TTC549 (cell line): ENCODE data around the gene POLE.

Experiments used
- FAIRE-seq: peaks from 2 replicates; lab custom pipeline; 2012; peaks lifted over from hg19 to GRCh38; lab: Jason Lieb, UNC

The POLE gene

DNA sequence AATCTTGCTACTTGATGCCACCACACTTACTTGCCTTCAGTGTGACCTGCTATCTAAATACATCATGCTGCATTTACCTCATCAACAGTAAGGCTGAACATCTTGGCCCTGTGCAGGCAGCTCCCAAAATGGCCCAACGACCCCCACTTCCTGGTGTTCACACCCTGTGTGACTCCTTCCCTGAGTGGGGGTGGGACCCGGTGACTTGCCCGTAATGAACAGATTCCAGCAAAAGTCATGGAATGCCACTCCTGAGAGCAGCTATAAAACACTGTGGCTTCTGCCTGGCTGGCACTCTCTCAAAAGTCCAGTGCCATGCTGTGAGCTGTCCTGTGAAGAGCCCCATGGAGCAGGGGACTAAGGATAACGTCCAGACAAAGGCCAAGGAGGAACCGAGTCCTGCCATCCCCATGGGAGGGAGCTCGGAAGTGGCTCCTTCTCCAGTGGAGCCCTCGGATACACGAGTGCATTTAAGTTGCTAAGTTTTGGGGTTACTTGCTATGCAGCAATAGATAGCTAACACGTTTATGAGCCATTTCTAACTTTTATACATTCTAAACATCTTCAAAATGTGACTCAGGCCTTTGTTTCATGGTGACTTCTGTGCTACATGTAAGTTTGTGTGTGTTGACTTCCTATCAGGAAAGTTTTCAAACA is 35.6 kb downstream of the POLE start:
- FAIRE-seq, result no peak

- FAIRE-seq, result no peak
Measured at GRCh38 chr12:132649226-132649945, 37.8 kb downstream of the POLE start.

GRCh38 chr12:132648616-132649225 is 38.4 kb downstream of the POLE start:
- no peak for FAIRE-seq

- no peak for FAIRE-seq
Measured at GRCh38 chr12:132647858-132648257, 39.3 kb downstream of the POLE start.

DNA sequence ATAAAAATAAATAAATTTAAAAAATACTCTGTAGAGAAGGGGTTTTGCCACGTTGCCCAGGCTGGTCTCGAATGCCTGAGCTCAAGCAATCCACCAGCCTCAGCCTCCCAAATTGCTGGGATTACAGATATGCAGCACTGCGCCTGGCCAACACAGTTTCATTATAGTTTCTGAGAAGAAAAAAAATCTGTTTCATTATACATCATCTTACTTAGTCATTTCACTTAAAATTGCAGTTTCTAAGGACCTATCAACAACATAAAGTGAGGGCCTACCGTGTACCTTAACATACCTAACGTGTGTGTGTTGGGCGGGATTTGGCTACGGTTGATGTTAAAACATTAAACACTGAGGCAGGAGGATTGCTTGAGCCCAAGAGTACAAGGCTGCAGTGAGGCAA is 40.3 kb downstream of the POLE start:
- no peak for FAIRE-seq

GRCh38 chr12:132642846-132643835 is 44.0 kb downstream of the POLE start:
- no peak for FAIRE-seq

- no peak for FAIRE-seq
Measured at GRCh38 chr12:132641811-132642650, 45.1 kb downstream of the POLE start.

GRCh38 chr12:132640936-132641335 is 46.2 kb downstream of the POLE start:
- FAIRE-seq, result no peak

DNA sequence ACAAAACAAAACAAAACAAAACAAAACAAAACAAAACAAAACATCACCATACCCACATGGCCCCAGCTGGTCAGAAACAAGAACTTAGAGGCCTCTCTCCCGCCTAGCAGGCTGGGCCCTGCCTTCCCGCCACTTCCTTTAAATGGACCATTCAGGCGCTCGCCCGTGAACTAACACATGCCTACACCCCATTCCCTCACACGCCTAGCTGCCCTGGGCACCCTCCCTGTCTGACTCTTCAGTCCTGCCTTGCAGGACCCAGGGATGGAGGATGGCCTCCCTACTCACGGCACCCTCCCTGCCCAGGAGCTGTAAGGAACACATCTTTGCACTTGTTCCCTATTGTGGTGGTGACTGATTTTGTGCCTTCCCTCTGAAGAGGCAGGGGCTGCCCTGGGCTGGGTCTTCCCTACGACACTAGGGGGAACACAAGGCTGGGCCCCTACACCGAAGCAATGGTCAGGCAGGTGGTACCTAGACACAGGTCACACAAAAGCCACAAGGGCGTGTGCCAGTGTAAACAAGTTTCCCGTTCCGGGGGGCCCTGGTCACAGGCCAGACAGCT is 47.1 kb downstream of the POLE start:
- FAIRE-seq, result no peak

- FAIRE-seq, result no peak
Measured at GRCh38 chr12:132638541-132639408, 48.4 kb downstream of the POLE start.

DNA sequence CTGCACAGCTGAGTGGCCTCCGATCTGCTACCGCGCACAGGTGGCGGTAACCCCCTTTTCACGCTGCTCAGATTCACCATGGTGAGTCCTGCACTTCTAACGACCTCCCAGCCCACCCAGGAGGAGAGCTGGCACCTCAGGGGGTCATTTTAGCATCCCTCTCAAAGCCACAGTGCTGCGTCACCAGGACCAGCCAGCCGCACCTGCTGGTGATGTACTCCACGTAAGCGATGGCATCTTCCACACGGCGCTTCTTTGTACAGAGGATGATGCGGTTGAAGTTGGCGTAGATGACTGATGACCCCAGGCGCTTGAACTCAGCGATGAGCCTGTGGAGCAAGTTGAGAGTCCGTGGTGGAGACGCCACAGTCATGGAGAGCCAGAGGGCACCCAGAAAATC is 49.3 kb downstream of the POLE start:
- no peak for FAIRE-seq

- no peak for FAIRE-seq
Measured at GRCh38 chr12:132635076-132635955, 51.8 kb downstream of the POLE start.

DNA sequence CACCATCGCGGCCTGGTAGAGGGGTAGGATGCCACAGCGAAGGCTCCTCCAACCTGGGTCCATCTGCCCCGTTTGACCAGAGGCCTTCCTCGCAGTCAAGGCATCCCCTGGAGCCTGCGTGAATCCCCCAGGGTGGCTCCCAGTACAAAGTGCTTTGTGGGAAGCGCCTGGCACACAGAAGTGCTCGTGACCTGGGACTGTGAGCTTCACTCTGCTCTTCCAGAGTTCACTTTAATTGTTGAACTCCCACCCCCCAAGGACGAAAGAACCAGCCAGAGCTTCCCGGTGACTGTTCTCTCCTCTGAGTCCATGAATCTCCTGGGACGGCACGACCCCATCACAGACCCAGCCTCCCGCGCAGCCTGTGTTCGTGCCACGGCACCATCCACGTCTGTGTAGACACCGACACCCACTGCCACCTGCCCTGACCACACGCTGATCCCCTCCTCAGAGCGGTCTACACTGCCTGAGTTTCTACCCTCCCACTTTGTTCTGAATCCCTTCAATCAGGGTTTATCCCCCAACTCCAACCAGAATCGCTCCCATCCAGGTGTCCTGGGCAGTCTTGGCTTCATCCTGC is 52.6 kb downstream of the POLE start:
- no peak for FAIRE-seq

- no peak for FAIRE-seq
Measured at GRCh38 chr12:132633901-132634300, 53.2 kb downstream of the POLE start.

GRCh38 chr12:132633398-132633797 is 53.7 kb downstream of the POLE start:
- FAIRE-seq, result no peak

DNA sequence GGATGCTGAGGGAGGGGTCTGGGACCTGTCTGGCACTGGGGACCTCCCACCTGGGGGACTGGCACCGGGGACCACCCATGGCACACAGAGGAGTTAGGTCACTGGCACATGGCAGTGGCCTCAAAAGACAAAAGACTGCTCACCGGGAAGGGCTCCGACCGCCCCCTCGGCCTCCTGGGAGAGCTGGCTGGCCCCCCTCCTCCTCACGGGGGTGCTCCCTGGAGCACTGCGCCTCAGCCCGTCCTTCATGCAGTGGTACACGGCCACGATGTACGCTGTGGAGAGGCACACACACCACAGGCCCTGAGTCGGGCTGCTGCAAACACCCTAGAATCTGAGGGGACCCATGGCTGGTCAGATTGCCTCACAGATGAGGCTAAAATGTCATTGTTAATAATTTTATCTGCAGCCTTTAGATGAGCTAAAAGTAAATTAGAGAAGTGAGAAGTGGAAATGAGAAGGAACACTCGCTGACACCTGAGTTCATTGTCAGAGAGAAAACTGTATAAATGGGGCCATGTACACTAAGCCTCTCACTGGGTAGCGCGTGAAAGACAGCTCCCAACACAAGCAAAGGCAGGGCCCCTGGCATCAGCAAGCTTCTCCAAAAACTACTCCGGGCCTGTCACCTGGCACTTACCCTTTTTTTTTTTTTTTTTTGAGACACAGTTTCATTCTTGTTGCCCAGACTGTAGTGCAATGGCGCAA is 54.5 kb downstream of the POLE start:
- no peak for FAIRE-seq

DNA sequence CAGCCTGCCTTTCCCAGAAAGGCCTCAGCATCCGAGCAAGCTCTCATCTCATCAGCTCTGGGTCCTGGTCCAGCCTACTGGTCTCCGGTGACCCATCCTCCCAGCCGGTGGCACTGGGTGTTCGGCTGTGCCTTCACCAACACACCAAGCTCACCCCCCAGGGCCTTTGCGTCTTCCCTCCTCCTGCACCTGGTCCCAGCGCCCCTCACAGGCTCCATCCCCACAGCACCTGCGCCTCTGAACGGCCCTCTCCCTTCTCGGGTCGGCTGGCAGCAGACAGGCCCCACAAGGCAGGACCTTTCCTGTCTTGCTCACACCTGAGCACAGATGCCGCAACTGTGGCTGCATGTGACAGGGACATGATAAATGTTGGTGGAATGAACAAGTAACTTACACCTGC is 55.5 kb downstream of the POLE start:
- no peak for FAIRE-seq

DNA sequence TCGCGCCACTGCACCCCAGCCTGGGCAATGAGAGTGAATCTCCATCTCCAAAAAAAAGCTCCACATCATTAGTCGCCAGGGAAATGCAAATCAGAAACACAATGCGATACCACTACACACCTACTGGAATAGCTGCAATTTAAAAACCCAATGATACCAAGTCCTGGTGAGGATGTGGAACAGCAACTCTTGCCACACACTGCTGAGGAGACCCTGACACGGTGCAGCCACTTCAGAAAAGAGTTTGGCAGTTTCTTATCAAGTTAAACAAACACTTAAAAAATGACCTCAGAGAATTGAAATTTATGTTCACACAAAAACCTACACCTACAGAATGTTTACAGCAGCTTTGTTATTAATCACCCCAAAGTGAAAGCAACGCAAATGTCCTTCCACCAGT is 56.5 kb downstream of the POLE start:
- FAIRE-seq, result no peak
